ENCODE data around the gene ELL3. TPM values are rescaled to one million over a fixed set of nuclear protein-coding genes. Genes with fewer than 3 reads are reported as not detected.
"Not testable (repeated sequence)": the region's sequence is repeated elsewhere in the genome, so short reads cannot be mapped to it uniquely, and the experiment has no call there.

ELL3 gene
- total RNA-seq, 2 donors from 2014 or later, result 23.3 to 34.9 TPM

- no peaks in the 10 kb centered on the region for H3K4me1 ChIP-seq
- no peaks in the 10 kb centered on the region for H3K27me3 ChIP-seq
- no peaks in the 10 kb centered on the region for H3K9me3 ChIP-seq
- intact Hi-C loops (cut with DNase I), result no loop called here
- H3K27ac ChIP-seq, result no peak overlapping the region
- TF ChIP-seq CTCF (IDR thresholded peaks at IDR 0.05), result no peak
- no peak overlapping the region for H3K9ac ChIP-seq (ENCODE audit: low read depth in 2 of 2, low read length in 2 of 2)
- no peak for DNase-seq
- no peak overlapping the region for H3K4me3 ChIP-seq
- H3K36me3 ChIP-seq, result peaks cover 24% of the 10 kb centered on the region
Measured at GRCh38 chr15:43808960-43809678, 32.4 kb upstream of the ELL3 start.

- no peaks in the 10 kb centered on the region for H3K4me1 ChIP-seq
- H3K27ac ChIP-seq, result no peak overlapping the region
- H3K9ac ChIP-seq (ENCODE audit: low read depth in 2 of 2, low read length in 2 of 2), result no peak overlapping the region
- H3K9me3 ChIP-seq, result no peaks in the 10 kb centered on the region
- no peaks in the 10 kb centered on the region for H3K27me3 ChIP-seq
- intact Hi-C loops (cut with DNase I), result no loop called here
- no peak for DNase-seq
- peaks cover 18% of the 10 kb centered on the region for H3K36me3 ChIP-seq
- TF ChIP-seq CTCF (IDR thresholded peaks at IDR 0.05), result no peak
- H3K4me3 ChIP-seq, result no peak overlapping the region
Measured at GRCh38 chr15:43808435-43808950, 31.7 kb upstream of the ELL3 start.

GRCh38 chr15:43802676-43803075 lies 25.9 kb upstream of the ELL3 start:
- H3K4me3 ChIP-seq; intact Hi-C loops (cut with DNase I); H3K27ac ChIP-seq; H3K9ac ChIP-seq (ENCODE audit: low read depth in 2 of 2, low read length in 2 of 2); DNase-seq; H3K9me3 ChIP-seq; H3K27me3 ChIP-seq: not testable (repeated sequence)
- H3K4me1 ChIP-seq, result peaks cover 13% of the 10 kb centered on the region
- peaks cover 11% of the 10 kb centered on the region for H3K36me3 ChIP-seq

GRCh38 chr15:43800286-43801141 lies 23.7 kb upstream of the ELL3 start, which contains the start of gene HYPK:
HYPK (plus strand) TSS chr15:43800599; CDS start chr15:43800623, 24 bp downstream.
- DNase-seq, result peak; percentile 96

GRCh38 chr15:43799945-43800285 lies 23.1 kb upstream of the ELL3 start, which contains the start of gene SERINC4:
SERINC4 (minus strand) TSS chr15:43800220; CDS start chr15:43799986, 234 bp downstream.
- Histone ChIP-seq H3K27me3 (no peaks in the 10 kb centered on the region), H3K36me3 (peaks cover 3% of the 10 kb centered on the region), H3K9me3 (no peaks in the 10 kb centered on the region), H3K27ac (peak within 1 kb of the TSS; percentile 90), H3K9ac (ENCODE audit: low read depth in 2 of 2, low read length in 2 of 2) (peak within 1 kb of the TSS; percentile 84 to 99), H3K4me3 (peak within 1 kb of the TSS; percentile 89), H3K4me1 (peaks cover 19% of the 10 kb centered on the region)
- intact Hi-C loops (cut with DNase I), result loop anchor here (10.0 kb wide), 1 partner anchor 915 kb away; the partner anchor contains the start of genes B2M and PATL2
- no peak for TF ChIP-seq CTCF (IDR thresholded peaks at IDR 0.05)
- DNase-seq, result no peak

More at GRCh38 chr15:43800286-43801141, 23.7 kb upstream of the ELL3 start, which contains the start of gene HYPK:
- H3K36me3 ChIP-seq, result peaks cover 6% of the 10 kb centered on the region
- peak within 1 kb of the TSS; percentile 84 to 99 for H3K9ac ChIP-seq (ENCODE audit: low read depth in 2 of 2, low read length in 2 of 2)
- peak within 1 kb of the TSS; percentile 90 for H3K27ac ChIP-seq
- peak within 1 kb of the TSS; percentile 89 for H3K4me3 ChIP-seq
- H3K27me3 ChIP-seq, result no peaks in the 10 kb centered on the region
- intact Hi-C loops (cut with DNase I), result no loop called here
- no peaks in the 10 kb centered on the region for H3K9me3 ChIP-seq
- H3K4me1 ChIP-seq, result peaks cover 19% of the 10 kb centered on the region
- TF ChIP-seq CTCF (IDR thresholded peaks at IDR 0.05), result no peak
